Caki2 (cell line): Measurements from ENCODE around the gene CBLIF. TPM values are rescaled to one million over a fixed set of nuclear protein-coding genes. Genes with fewer than 3 reads are reported as not detected.
"Not testable (repeated sequence)": the region's sequence is repeated elsewhere in the genome, so short reads cannot be mapped to it uniquely, and the experiment has no call there.

Experiments
- DNase-seq: peaks from one replicate; pipeline ENCODE4 v3.0.0-alpha.2; 2015; ENCODE audit warnings: low read depth
- in situ Hi-C: cut with HindIII; loops from 2 replicates; pipeline ENCODE4 v1.10.0; 2016; ENCODE audit warnings: low sequenced_read_pairs, low pct_unique_long_range_greater_than_20kb, mixed read lengths
- total RNA-seq: library from RNA; depleted of rRNA; stranded (reverse); fragments of >200 nt; shearing (Covaris generic); gene quantifications from 2 replicates; pipeline ENCODE4 v1.2.3, GENCODE V29; 2014; ENCODE audit warnings: low replicate concordance

CBLIF gene
- total RNA-seq, 1 experiment from 2014 or later: not detected

DNA sequence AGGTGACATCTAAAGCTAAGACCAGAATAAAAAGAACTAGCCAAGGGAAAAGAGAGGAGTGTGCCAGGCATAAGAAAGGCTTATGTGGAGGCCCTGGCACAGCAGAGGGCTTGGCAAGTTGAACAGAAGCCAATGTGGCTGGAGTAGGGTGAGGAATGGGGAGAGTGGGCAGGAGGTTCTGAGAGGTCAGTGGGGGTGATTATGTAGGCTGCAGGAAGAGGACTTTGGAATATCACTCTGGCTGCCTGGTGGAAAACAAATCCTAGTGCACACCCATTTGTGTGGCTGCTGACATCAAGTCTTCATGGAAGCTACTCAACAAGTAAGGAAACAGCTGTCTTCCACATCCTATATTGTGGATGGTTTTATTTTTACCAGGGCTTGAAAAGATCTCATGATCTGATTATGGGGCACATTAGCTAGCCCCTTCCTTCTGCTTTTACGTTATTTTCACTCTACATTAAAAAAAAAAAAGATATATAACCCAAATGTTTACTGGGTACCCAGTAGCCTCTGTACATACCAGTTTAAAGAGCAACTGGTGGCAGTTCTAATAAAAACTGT, 38.2 kb downstream of the CBLIF start:
- in situ Hi-C loops: no loop called here
- no peak for DNase-seq

DNA sequence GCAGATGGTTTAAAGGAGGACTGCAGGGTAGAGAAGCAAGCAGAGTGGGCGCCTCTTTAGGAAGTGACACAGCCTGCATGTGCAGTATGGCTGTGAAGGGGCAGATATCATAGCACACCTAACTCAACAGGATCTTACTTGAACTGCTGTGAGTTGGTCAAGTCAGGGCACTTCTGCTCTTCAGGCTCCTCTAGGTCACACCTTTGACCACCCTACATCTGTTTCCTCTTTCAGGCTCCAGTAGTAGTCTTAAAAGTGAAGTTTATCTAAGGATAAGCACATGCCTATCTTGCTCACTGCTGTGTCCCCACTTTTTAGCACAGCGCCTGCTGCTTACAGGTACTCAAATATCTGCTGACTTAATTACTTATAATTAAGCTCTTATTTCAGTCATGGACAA, 41.2 kb downstream of the CBLIF start:
- DNase-seq: no peak
- in situ Hi-C loops: no loop called here

DNA sequence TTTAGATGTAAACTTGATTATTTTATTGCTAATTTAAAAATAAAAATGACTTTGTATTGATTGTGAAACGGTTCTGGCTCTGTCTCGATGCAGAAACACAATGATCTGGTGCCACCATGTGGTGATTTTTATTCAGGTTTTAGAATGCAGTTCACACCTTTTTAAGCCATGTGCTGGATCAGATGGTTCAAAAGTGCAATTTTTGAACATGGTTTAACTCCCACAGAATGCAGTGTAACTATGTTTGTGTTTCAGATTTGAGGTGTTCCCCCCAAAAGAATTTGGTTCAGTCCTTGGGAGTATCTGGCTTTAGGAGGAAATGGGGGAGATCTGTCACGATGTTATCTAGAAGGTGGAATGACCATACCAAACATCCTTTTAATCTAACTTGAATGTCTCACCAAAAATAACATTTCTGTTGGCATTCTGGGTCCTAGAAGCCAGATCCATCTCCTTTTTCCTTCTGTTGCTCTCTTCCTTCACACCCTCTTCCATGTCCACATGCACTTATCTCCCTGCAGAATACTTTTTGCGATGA, 42.6 kb downstream of the CBLIF start:
- in situ Hi-C loops: no loop called here
- peak; percentile 41 for DNase-seq

DNA sequence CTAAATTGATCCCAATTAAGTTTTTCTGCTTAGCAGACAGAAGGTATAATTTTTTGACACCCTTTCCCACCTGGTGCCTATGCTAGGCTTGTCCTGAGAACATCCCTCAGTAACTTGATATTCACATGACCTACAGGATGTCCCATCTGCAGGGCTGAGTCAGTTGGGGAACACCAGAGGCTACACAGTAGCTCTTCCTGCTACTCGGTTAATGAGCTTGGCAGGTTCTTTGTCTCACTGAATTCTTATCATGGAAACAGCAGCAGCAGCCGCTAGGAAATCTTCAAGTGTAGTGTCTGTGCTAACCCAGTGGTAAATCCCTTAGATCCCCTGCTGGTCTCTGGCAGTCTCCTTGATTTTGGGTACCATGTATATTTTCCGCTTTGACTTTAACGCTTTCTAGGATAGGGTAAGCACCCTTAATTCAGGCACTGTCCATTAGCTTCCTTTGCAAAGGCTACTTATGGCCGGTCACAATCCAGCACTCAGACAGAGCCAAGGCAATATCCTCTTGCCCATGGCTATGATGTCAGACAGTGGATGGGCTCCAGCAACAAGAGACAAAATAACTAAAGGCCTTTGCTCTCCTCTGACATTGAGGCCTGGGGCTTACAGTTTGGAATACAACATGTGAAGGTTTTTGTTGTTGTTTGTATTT, 43.2 kb downstream of the CBLIF start:
- DNase-seq: peak; percentile 35
- in situ Hi-C loops: no loop called here

- in situ Hi-C loops: no loop called here
- no peak for DNase-seq
Measured at GRCh38 chr11:59801160-59801706, 44.1 kb downstream of the CBLIF start.

- DNase-seq: no peak
- in situ Hi-C loops: no loop called here
Measured at GRCh38 chr11:59800390-59801025, 44.8 kb downstream of the CBLIF start.

GRCh38 chr11:59794417-59794816, 50.9 kb downstream of the CBLIF start:
- no peak for DNase-seq
- in situ Hi-C loops: no loop called here

GRCh38 chr11:59792507-59792906, 52.8 kb downstream of the CBLIF start:
- DNase-seq: no peak
- in situ Hi-C loops: no loop called here

- in situ Hi-C loops: no loop called here
- DNase-seq: no peak
Measured at GRCh38 chr11:59791639-59792038, 53.7 kb downstream of the CBLIF start.

DNA sequence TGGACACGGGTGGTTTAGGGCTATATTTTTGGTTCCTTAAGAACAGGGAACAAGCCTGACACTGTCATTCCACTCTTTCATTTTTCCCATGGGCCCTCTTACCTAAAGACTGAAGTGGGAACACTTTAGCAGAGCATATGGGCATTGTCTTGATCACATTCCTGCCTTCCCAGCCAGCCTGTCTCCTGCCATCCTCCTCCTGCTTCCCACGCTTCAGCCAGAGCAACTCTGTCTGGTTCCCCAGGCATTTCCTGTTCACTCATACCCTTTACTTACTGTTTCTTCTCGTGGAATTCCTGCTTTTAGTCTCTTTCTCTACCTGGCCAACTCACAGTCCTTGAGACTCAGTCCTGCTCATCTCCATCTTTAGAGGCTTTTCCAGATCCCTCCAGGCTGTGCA, 57.5 kb downstream of the CBLIF start:
- no peak for DNase-seq
- in situ Hi-C loops: no loop called here

- in situ Hi-C loops: no loop called here
- DNase-seq: no peak
Measured at GRCh38 chr11:59787255-59787588, 58.1 kb downstream of the CBLIF start.

GRCh38 chr11:59785818-59786217, 59.5 kb downstream of the CBLIF start:
- in situ Hi-C loops: no loop called here

DNA sequence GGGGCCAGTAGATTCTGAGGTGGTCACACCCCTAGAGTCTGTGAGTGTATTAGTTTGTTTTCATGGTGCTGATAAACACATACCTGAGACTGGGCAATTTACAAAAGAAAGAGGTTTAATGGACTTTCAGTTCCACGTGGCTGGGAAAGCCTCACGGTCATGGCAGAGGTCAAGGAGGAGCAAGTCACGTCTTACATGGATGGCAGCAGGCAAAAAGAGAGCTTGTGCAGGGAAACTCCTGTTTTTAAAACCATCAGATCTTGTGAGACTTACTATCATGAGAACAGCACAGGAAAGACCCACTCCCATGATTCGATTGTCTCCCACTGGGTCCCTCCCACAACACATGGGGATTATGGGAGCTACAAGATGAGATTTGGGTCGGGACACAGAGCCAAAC, 60.9 kb downstream of the CBLIF start:
- in situ Hi-C loops, DNase-seq: not testable (repeated sequence)

More at GRCh38 chr11:59785818-59786217, 59.5 kb downstream of the CBLIF start:
- no peak for DNase-seq

GRCh38 chr11:59783632-59784090, 61.6 kb downstream of the CBLIF start:
- in situ Hi-C loops: no loop called here
- no peak for DNase-seq

GRCh38 chr11:59782080-59782479, 63.2 kb downstream of the CBLIF start:
- in situ Hi-C loops: no loop called here
- no peak for DNase-seq

DNA sequence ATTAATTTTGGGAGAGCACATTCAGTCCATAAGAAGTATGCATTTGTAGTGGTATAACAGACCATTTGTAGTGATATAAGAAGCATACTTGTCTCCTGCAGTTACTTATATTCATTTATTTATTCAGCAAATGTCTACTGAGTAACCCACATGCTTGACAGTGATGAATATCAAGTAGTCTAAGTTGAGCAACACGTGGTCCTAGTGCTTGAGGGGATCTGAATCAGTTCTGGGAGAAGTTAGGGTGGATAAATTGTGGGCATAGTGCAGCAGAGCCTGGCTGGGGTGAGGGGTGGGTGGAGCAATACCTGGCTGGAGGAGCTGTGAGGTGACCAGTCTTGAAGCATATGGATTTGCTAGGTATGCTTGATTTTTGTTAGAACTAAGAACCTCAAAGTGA, 65.8 kb downstream of the CBLIF start:
- no peak for DNase-seq
- in situ Hi-C loops: no loop called here
